DMS 273 (cell line): ENCODE results near the gene PCED1B.
A peak's percentile ranks its signal among the peaks of the same experiment; 100 is the strongest.
"Not testable (repeated sequence)": the region's sequence is repeated elsewhere in the genome, so short reads cannot be mapped to it uniquely, and the experiment has no call there.

Experiments used
- DNase-seq: peaks from one replicate; lab custom pipeline; 2025; ENCODE audit not compliant: unreplicated experiment; lab: John Stamatoyannopoulos, UW

The PCED1B gene, protein sequence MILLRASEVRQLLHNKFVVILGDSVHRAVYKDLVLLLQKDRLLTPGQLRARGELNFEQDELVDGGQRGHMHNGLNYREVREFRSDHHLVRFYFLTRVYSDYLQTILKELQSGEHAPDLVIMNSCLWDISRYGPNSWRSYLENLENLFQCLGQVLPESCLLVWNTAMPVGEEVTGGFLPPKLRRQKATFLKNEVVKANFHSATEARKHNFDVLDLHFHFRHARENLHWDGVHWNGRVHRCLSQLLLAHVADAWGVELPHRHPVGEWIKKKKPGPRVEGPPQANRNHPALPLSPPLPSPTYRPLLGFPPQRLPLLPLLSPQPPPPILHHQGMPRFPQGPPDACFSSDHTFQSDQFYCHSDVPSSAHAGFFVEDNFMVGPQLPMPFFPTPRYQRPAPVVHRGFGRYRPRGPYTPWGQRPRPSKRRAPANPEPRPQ

DNA sequence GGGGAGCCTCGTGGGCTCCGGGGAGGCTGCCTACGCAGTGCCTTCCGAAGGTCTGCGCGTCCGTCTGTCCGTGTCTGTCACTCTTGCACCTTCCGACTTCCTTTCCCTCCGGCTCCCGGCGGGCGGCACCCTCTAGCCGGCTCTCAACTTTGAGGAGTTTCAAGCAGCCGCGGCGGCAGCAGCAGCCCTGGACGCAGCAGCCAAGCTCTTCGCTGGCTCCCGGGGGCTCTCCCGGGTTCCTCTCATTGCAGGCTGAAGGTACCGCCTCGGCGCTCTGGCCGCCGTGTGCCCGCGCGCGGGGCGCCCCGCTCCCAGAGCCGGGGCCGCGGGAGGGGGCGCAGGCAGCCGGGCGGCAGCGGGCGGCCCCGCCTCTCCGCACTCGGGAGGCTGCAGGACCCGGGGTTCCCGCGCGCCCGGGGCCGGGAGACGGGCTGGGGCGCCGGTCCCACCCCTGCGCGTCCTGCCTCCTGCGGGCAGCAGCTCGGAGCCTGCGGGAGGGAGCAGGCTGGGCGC, at the start of gene PCED1B, which contains the start of gene AMIGO2:
Gene PCED1B (plus strand): TSS at position 154 of the 513 bp plus-strand sequence. CDS start 155,443 bp downstream, outside the sequence.
Gene AMIGO2 (minus strand): TSS at position 492 of the 513 bp plus-strand sequence. CDS start 957 bp downstream, outside the sequence.
- peak; percentile 71 for DNase-seq

DNA sequence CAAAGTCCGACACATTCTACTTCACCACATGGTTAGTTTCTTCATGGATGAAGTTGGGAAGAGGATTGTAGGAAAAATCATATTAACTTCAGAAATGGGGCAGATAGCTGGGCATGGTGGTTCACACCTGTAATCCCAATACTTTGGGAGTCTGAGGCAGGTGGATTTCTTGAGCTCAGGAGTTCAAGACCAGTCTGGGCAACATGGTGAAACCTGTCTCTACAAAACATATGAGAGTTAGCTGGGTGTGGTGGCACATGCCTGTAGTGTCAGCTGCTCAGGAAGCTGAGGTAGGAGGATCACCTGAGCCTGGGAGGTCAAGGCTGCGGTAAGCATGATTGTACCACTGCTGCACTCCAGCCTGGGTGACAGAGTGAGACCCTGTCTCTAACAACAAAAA, 49.5 kb upstream of the PCED1B start:
- DNase-seq, result no peak

DNA sequence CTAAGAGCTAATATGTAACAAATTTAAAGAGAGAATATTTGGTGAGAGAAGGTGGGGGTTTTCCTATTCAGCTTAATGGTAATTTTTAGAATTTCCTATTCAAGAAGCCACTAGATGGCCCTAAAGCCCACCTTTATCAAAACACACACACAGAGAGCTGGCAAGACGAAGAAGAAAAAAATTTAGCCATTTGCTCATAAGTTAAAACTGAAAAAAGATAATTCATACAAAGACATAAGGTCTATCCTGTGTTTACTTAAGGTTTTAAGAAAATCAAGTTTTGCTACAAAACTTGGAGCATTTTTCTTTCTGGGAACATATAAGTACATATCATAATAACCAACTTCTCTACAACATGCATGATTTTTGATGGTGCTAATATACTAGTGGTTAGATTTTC, 46.8 kb upstream of the PCED1B start:
- peak; percentile 54 for DNase-seq

DNA sequence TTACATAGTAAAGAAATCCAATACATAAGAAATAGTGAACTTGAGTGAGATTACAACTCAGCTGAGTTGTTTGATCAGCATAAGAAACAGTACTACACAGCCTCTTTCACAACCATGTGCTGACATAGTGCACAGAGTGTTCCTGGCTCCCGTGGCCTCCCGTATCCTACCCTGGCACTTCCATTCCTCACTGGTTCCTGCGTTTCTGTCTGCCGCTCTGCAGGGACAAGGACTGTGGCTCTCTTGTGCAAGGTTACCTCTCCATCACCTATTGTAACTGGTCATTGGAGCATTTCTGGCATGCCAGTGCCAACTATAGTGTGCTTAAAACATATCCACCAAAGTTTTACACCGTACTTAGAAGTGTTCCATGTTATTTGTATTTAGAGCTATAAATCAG, 46.3 kb upstream of the PCED1B start:
- DNase-seq, result no peak

DNA sequence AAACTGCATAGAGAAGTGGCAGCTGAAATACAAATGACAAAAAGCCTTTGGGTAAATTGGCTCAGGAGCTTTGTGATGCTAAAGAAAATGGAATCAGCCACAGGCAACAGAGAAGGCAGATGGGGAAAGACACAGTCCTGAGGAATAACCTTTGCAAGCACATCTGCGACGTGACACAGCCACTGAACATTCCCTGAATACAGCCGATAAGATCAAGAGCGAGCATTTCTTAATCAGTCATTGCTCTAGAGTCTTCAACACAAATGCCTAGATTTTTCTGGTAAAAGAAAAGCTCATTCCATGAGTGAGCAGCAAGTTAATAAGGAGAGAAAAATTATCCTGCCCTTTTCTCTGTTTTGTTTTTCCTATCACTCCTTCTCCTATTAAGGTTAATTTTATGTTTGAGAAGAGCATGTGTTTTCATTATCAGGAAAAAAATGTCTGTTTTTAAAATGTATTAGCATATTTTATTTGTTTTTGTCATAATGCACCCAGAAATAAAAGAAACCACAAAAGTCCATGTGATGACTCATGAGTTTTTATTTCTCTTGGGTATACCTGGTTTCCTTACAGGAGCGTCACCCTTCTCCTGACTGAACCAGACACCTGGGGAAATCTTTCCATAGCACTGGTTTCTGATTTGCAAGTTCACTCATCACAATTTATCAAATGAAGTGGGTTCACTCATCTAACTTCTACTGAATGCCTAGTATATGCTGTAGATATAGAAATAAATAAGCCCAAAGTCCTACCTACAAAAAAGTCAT, 45.4 kb upstream of the PCED1B start:
- no peak for DNase-seq

DNA sequence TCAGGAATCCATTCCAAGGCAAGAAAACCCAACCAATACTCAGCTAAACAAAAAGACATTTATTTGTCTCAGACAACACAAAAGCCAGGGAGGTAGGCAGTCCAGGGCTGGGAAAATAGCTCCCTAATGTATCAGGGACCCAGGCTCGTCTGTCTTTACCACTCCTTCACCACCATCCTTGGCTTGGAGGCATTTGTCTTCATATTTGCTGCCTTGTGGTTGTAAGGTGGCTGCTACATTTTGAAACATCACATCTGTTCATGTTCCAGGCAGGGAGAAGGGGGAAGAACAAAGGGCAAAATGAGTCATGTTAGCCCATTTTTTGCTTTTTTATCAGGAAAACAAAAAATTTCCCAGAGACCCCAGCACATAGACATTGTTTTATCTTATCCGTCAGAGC, 44.8 kb upstream of the PCED1B start:
- no peak for DNase-seq

DNA sequence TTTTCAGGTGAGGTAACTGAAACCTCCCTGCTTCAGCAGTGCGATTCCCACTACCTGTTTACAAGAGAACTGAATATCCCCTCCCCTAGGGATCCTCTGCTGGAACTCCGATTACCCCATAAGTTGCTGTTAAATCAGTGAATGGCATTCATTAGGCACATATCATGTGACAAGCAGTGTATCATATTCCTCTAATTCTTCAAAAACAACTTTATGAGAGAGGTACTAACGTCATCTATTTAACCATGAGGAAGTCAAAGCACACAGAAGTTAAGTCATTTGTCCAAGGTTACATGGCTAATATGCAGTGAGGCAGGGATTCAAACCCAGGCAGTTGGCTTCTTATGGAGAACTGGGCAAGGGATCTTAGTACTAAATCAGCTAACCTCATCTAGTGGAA, 43.9 kb upstream of the PCED1B start:
- no peak for DNase-seq

DNA sequence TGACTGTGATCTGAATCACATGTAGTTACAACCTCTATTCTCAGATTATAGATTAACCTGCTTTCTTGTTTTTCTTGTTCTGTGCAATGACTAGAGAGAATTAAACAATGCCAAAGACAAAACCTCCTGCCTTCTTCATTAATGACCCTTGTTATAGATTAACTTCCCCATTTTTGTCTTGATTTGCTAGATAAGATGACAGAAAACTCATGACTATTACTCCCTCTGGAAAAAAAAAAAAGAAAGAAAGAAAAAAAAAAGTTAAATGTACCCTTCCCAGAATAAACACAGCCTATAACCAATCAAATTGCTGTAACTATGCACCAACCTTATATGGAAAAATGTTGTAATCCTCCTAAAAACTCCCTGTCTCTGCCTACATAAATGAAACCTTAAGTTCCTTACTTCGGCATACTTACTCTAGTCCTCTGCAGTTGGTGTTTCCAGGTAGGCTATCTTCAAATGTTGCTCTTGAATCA, 41.1 kb upstream of the PCED1B start:
- no peak for DNase-seq

DNA sequence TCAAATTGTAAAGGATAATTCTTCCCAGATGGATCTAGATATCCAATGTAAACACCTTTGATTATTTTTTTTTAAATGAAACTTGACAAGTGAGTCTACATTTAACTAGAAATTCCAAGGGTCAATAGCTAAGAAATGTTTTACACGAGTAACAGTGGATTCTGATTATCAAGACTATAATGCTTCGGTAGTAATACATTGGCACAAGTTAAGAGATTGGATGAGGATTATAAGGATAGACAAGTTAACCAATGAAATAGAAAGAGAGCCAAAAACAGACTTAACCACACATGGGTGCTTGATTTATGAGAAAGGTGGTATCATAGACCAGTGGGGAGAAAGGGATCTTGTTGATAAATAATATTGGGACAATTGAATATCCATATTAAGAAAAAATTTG, 40.3 kb upstream of the PCED1B start:
- DNase-seq, result no peak

DNA sequence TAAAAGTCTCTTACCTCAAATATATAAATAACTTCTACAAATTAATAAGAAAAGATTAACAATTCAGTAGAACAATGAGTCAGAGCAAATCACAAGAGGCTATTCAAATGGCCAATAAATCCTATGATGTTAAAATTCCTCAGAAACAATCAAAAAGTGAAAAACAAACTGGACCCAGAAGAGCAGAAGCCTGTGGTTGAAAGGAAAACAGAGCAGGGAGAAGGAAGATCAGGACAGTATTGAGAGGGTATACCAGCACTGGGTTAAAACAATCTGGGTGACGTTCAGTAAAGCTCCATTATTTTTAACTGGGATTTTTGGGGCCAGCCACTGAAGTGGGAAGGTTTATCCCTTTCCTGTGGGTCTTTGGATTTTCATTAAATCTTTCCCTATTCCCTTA, 39.7 kb upstream of the PCED1B start:
- no peak for DNase-seq

DNA sequence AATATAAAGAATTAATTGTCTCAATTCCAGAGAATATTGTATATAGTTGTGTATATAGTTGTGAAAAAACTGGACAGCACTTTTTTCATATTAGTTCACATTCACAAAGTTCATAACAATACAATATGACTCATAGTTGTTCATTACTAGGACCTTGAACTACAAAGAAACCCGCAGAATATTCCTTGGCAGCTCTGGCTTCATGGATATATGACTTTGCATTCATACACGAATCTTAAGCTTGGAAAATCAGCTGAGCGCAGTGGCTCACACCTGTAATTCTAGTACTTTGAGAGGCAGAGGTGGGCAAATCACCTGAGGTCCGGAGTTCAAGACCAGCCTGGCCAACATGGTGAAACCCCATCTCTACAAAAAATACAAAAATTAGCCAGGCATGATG, 38.1 kb upstream of the PCED1B start:
- no peak for DNase-seq

DNA sequence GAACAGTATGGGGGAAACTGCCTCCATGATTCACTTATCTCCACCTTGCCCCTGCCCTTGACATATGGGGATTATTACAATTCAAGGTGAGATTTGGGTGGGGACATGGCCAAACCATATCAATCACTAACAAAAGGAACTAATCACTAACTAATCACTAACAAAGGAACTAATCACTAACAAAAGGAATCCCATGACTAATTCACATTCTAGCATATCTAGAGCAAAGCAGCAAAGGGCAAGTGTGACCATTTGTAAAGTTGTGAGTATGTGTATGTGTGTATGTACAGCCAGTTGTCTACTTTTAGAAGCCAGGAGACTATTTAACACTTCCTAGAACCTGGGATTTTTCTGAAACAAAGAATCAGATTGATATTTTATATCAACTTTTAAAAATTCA, 30.9 kb upstream of the PCED1B start:
- no peak for DNase-seq

DNA sequence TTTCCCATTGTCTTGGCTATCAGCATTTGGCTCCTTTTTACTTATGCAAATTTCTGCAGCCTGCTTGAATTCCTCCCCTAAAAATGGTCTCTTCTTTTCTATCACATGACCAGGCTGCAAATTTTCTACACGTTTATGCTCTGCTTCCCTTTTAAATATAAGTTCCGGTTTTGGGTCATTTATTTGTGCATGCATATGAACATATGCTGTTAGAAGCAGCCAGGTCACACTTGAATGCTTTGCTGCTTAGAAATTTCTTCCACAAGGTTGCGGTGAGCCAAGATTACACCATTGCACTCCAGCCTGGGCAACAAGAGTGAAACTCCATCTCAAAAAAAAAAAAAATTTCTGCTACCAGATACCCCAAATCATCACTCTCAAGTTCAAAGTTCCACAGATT, 28.1 kb upstream of the PCED1B start:
- DNase-seq, result not testable (repeated sequence)

DNA sequence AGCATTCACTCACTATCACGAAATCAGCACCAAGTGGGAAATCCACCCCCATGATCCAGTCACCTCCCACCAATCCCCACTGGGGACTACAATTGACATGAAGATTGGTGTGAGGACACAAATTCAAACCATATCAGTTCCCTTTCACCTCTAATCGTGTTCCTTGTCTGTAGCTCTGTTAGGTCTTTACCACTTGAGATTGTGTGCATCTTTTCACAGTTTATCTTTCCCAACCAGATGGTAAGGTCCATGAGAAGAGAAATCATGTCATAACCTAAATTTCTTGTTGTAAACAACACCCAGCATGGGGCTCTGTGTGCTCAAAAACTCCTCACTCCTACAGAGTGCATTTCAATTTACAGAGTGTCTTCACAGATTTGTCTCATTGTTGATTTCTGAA, 27.1 kb upstream of the PCED1B start:
- DNase-seq, result no peak

DNA sequence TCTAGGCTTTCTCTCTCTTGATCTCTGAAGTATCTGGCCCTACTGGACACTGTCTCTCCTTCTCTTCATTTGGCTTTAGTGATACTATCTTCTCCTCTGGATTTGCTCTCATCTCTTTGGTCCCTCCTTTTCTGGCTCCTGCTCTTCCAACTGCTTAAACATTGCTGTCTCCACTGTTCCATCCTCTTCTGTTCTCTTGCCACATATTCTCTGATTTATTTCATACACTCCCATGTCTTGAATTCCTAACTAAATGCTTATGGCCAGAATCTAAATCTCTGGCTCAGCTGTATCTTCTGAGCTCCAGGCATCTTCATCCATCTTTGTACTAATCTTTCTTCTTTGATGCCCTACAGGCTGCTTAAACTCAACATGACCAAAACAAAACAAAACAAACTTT, 25.5 kb upstream of the PCED1B start:
- DNase-seq, result no peak

DNA sequence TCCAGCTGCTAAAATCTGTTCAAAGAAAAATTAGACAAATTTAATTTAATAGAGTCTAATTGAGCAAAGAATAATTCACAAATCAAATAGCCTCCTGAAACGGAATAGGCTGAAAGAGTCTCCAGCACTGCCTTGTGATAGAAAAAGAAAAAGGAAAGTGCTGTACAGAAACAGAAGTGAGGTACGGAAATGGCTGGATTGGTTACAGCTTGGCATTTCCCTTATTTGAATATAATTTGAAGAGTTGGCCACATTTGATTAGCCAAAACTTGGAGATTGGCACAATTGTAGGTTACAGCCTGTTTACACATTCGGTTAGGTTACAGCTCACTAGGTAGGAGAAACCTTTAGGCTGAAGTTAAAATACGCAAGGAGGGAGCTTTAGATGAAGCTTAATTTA, 24.8 kb upstream of the PCED1B start:
- no peak for DNase-seq

DNA sequence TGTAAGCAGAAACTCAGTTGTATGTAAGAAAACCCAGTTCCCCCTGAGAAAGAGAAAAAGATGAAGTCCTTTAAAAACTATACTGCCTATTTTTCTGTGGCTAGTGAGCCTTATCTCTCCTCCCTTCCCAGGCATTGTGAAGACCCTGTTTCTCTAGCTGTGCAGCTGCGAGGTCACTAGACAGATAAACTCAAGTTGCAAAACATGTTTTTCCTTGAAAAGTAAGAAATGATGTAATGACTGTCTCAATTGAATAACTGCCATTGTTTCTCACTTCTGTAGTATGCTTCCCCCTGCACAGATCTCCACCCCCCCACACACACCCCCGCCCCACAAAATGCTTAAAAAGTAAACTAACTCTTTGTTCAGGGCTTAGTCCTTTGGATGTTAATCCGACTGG, 23.6 kb upstream of the PCED1B start:
- not testable (repeated sequence) for DNase-seq

DNA sequence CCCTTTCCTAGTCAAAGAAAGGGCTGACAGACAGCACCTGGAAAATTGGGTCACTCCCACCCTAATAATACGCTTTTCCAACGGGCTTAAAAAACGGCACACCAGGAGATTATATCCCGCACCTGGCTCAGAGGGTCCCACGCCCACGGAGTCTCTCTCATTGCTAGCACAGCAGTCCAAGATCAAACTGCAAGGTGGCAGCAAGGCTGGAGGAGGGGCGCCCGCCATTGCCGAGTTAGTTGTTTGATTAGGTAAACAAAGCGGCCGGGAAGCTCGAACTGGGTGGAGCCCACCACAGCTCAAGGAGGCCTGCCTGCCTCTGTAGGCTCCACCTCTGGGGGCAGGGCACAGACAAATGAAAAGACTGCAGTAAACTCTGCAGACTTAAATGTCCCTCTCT, 22.5 kb upstream of the PCED1B start:
- DNase-seq, result not testable (repeated sequence)

DNA sequence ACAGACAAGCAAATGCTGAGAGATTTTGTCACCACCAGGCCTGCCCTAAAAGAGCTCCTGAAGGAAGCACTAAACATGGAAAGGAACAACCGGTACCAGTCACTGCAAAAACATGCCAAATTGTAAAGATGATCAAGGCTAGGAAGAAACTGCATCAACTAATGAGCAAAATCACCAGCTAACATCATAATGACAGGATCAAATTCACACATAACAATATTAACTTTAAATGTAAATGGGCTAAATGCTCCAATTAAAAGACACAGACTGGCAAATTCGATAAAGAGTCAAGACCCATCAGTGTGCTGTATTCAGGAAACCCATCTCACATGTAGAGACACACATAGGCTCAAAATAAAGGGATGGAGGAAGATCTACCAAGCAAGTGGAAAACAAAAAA, 20.8 kb upstream of the PCED1B start:
- not testable (repeated sequence) for DNase-seq

DNA sequence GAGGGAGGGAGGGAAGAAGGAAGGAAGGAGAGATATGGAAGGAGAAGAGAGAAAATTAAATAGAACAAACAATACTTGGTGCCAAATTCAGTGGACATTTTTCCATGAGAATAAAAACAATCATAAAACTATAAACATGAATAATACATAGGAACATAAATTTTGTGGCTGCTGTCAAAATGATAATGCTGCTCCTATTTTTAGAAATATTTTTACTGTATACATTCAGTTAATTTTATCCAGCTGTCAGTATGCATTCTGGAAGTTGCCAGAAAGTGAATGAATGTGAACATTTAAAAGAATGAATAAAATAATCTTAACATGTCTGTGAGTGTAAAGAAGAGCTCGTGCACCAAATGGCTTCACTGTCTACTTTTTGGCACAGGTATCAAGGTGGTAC, 13.9 kb upstream of the PCED1B start:
- DNase-seq, result no peak

DNA sequence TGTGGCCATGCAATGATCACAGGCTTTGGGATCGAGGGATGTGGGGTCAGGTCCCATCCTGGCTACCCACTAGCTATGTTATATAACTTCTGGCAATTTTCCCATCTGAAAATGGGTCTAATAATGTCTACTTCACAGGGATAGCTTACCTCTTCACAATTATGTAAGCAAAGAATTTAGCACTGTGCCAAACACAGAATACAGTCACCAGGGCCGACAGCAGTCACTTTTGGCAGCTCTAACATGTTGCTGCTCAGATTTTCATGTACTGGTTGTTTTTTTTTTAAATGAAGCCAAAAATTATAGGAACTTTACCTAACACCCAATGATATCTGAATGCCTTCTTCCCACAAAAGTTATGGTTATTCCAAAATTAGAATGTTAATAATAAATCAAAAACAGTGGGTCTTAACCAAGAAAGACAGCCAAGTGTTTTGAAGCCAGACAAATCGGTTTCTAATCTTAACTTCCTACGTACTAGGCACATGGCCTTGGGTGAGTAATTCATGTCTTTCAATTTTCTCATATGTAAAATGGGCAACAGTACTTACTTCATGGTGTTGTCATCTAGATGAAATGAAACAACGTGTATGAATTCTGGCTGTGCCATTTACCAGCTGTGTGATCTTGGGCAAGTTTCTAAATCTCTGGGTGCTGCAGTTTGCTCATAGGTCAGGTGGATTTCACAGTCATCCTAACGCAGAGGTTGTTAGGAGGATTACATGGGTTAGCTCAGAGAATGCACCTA, 13.0 kb upstream of the PCED1B start:
- DNase-seq, result no peak
